AG09309 (cell line): Measurements from ENCODE around the gene TBRG1.

Experiments used
- DNase-seq: peaks from one replicate; pipeline ENCODE4 v3.0.0-alpha.2; 2010; ENCODE audit warnings: low read depth
- H3K4me3 ChIP-seq: 2 replicates; pipeline ENCODE4 v1.5.1; 2011; ENCODE audit warnings: mild to moderate bottlenecking, low read depth, low read length, moderate library complexity; ENCODE audit not compliant: control insufficient read depth
- CTCF ChIP-seq: IDR thresholded peaks from 2 replicates; pipeline ENCODE4 v1.5.1; 2011; ENCODE audit warnings: mild to moderate bottlenecking, low read depth, low read length, inconsistent platforms; ENCODE audit not compliant: insufficient read depth, control insufficient read depth; ENCODE audit errors: missing control alignments

TBRG1 gene

DNA sequence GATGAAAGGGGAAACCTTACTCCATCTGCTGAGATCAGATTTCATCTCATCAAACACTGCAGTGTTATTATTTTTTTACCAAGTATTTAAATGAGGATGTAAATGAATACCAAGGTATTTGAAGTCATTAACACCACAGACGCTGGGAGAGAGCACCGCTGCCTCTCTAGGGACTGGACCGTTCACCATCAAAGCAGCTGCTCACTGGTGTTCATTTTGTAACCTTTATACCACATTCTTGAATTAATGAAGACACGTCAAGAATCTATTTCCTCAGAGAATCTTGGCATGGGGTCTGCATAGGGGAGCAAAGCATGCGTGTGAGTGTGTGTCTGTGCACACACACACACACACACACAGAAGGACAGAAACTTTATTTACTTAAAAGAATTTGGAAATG is 35.2 kb downstream of the TBRG1 start:
- no peak for TF ChIP-seq CTCF
- no peak for DNase-seq
- no peak overlapping the region for H3K4me3 ChIP-seq

DNA sequence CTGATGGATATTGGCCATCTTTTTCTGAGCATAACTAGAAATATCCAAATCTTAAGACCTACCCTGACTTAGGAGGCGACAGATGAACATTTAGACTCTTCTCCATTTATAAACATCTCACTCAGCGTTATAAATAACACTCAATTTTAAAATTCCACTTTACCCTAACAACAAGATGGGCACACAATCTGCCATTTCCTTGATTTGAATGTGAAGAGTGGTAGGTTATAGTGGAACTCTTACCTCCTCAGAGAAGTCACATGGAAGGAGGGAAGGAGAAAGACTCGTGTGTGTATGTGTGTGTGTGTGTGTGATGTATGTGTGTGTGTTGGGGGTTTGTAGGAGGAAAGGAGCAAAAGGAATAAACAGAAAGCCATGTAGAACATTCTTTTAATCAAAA is 35.8 kb downstream of the TBRG1 start:
- no peak for DNase-seq
- TF ChIP-seq CTCF, result no peak
- H3K4me3 ChIP-seq, result no peak overlapping the region

DNA sequence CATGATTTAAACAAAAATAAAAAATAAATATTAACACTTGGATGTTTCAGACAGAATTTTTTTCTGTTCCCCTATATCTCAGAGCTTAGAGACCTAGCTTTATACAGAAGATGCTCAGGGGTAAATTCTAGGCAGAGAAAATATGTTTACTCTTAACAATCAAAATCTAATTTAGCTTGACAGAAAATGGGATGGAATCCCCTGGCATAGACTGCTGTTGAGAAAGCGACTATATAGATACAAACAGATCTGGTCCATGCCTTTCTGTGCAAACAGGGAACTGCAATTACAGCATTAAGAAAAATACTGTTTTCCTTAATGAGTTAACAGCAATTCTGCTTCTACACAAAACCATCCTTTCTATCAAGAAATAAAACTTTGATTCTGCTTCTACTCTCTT is 36.3 kb downstream of the TBRG1 start:
- H3K4me3 ChIP-seq, result no peak overlapping the region
- no peak for TF ChIP-seq CTCF
- DNase-seq, result no peak

DNA sequence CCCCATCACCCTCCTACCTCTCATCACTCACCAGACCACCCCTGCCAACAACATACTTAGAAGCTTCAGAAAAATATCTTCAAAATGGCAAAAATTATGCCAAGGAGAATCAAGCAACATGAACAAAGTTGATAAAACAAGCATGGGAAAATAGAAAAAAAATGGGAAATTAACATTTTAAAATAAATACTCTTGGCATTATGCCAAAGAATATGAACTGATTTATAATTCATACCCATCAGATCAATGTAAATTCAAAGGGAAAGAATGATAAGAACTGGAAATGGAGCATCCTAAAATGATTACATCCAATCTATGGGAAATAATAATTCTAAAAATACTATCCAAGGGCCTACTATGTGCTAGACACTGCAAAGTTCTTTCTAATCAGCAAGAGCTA is 38.9 kb downstream of the TBRG1 start:
- H3K4me3 ChIP-seq, result no peak overlapping the region
- DNase-seq, result no peak
- no peak for TF ChIP-seq CTCF

DNA sequence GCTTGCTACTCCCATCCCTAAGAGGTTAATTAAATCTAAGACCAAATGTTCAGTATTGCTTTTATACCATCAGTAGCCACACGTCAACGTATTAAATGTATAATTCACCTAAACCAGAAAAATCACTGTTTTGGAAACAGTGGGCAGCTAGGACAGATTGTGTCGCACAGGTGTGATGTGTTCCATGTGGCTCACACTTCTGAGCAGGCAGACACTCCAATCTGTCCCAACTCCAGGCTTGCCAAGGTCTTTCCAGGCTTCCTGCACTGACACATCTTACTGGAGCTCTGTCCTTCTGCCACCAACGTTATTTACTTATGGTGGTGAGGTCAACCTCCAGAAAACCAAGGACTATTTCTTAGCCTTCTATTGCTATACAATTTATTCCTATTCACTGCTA is 39.4 kb downstream of the TBRG1 start:
- no peak for DNase-seq
- H3K4me3 ChIP-seq, result no peak overlapping the region
- TF ChIP-seq CTCF, result no peak

DNA sequence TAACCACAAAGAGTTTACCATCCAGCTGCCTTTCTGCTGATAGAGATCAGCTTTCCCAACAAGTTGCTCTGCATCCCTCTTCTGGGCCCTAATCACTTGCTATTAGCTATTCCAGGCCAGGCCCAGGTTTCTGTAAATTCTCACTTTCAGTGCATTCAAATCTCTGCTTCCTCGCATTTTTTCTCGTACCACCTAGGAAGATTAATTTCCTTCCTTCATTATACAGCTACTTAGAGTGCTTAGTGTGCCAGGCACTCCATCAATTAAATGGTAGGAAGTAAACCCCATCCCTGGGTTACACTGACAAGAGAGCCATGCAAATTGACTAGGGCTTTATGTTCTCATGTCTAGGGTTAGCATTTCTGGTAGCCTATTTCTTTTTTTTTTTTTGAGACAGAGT is 41.2 kb downstream of the TBRG1 start:
- H3K4me3 ChIP-seq, result no peak overlapping the region
- no peak for DNase-seq
- no peak for TF ChIP-seq CTCF

DNA sequence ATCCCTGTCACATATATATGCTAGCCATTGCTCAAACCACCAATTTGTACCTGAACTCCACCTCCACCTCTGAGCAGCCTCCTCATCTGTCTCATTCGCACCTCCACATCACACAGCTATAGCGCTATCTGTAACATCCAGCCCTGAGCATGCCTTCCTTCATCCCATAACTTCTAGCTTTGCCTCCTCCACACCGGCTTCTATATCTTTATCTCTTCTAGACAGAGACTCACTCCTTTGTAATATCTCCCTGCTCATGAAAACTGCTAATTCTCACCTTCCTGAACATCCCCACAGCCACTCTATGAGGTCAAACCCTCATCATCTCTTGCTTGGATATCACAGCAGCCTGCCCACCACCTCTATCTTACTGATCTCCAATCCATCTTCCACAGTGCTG is 44.9 kb downstream of the TBRG1 start:
- H3K4me3 ChIP-seq, result no peak overlapping the region
- no peak for TF ChIP-seq CTCF
- DNase-seq, result no peak
